Fibroblast of villous mesenchyme (primary cell): ENCODE results near the gene CHRNG. TPM values are rescaled to one million over a fixed set of nuclear protein-coding genes. Genes with fewer than 3 reads are reported as not detected.

Experiments
- DNase-seq: peaks from one replicate; pipeline ENCODE4 v3.0.0-alpha.2; 2010; ENCODE audit warnings: low read depth
- H3K4me3 ChIP-seq: 2 replicates; pipeline ENCODE4 v1.5.1; 2011; ENCODE audit warnings: low read depth, mild to moderate bottlenecking, low read length
- total RNA-seq: library from RNA; depleted of rRNA; stranded (reverse); fragments of >200 nt; gene quantifications from 2 replicates; pipeline ENCODE4 v1.2.3, GENCODE V29; 2012
- TF ChIP-seq, protein P1 (sequence below): IDR thresholded peaks from 2 replicates; pipeline ENCODE4 v1.5.1; 2012; ENCODE audit warnings: low read depth, mild to moderate bottlenecking, low read length; ENCODE audit not compliant: insufficient read depth

The CHRNG gene
- total RNA-seq, 1 donor = not detected

DNA sequence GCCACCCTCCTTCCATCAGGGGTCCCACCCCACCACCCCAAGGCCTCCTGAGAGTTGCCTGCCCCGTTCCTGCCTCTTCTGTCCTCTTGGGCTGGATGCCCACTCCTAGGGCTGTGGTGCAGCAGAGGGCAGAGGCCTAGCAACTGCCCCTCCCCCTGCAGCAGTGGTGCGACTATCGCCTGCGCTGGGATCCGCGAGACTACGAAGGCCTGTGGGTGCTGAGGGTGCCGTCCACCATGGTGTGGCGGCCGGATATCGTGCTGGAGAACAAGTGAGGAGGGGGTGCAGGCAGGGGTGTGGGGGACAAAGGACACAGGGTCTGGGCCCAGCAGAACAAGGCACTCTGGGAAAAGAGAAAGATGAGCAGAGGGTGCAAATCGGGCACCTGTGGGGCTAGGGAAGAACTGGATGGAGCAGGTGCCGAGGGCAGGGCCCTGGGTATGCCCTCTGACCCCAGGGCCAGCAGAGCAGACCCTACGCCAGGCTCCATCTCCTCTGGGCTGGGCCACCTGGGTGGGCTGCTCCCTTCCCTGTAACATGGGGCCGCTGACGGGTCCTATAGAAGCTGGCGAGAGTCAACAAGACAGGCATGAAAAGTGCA is 1.0 kb downstream of the CHRNG start:
- H3K4me3 ChIP-seq = no peak overlapping the region
- TF ChIP-seq, protein P1, sequence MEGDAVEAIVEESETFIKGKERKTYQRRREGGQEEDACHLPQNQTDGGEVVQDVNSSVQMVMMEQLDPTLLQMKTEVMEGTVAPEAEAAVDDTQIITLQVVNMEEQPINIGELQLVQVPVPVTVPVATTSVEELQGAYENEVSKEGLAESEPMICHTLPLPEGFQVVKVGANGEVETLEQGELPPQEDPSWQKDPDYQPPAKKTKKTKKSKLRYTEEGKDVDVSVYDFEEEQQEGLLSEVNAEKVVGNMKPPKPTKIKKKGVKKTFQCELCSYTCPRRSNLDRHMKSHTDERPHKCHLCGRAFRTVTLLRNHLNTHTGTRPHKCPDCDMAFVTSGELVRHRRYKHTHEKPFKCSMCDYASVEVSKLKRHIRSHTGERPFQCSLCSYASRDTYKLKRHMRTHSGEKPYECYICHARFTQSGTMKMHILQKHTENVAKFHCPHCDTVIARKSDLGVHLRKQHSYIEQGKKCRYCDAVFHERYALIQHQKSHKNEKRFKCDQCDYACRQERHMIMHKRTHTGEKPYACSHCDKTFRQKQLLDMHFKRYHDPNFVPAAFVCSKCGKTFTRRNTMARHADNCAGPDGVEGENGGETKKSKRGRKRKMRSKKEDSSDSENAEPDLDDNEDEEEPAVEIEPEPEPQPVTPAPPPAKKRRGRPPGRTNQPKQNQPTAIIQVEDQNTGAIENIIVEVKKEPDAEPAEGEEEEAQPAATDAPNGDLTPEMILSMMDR = no peak
- DNase-seq = no peak

DNA sequence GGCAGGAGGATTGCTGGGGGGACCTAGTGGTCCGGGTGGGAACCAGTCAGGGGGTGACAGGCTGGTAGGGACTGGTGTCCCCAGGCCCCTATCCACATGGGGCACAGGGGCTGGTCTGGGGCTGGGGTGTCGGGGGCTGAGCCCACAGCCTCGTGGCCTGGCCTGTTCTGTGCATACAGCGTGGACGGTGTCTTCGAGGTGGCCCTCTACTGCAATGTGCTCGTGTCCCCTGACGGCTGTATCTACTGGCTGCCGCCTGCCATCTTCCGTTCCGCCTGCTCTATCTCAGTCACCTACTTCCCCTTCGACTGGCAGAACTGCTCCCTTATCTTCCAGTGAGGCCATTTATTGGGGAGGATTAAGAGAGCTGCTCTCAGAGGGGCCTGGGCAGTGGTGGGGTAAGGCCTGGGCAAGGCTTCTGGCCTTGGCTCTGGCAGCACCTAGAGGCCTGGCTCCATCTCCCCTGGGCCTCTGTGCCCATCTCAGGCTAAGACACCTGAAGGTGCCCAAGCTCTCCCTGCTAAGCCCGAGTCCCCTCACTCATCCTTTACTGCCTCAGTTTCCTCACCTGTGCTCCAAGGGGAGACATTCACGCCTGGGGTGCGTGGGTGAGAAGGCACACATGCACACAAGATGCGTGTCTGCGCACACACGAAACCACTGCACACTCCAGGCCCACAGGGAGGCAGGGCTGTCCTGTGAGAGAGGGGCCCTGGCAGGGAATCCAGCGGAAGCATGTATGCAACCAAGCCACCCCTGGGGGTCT is 1.9 kb downstream of the CHRNG start:
- no peak overlapping the region for H3K4me3 ChIP-seq
- TF ChIP-seq, protein P1 = no peak
- no peak for DNase-seq

DNA sequence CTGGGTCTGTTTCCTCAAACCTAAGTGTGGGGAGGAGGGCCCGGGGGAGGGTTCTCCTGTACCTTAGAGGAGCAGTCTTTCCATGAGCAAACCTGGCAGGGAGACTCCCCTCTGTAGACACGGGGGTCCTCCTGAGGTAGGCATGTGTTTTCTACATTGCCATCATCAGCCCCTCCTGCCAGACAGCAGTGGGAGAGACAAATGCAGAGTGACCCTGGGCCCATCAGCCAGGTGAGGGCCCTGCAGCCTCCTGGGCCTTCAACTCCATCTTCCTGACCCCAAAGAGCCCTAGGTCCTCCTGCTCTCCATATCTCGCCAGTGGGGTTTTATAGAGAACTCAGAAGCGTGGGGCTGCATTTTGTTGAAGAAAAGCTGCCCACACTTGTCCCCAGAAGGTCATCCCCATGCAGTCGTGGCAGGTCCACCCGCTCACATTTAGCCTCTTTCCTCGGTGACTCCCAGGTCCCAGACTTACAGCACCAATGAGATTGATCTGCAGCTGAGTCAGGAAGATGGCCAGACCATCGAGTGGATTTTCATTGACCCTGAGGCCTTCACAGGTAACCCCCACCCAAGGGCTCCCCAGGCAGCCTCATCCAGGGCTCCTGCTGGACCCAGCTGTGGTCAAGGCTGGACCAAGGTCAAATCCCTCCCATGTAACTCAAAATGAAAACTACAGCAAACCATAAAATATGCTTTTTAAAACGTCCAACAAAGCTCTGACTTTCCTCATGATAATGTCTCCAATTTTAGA is 2.6 kb downstream of the CHRNG start:
- TF ChIP-seq, protein P1 = no peak
- no peak for DNase-seq
- H3K4me3 ChIP-seq = no peak overlapping the region

DNA sequence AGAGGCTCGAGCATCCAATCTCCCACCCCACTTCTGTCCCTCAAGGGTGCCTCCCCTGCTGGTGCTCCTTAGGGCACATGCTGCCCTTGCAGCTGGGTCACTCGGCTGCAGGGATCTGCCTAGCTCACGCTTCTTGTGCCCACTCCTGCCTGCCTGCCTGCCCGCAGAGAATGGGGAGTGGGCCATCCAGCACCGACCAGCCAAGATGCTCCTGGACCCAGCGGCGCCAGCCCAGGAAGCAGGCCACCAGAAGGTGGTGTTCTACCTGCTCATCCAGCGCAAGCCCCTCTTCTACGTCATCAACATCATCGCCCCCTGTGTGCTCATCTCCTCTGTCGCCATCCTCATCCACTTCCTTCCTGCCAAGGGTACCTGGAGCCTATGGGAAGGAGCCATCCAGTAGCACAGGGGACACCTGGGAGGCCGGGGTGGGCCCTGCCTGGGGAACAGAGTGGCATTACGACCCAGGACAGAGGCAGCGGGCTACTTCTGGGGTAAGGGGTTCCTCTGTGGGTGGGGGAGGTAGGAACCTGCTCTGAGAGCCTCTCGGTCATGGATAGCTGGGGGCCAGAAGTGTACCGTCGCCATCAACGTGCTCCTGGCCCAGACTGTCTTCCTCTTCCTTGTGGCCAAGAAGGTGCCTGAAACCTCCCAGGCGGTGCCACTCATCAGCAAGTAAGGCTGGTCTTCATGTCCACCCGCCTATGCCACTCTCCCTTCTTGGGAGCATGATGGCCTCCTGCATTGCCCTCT is 3.4 kb downstream of the CHRNG start:
- H3K4me3 ChIP-seq = no peak overlapping the region
- DNase-seq = no peak
- TF ChIP-seq, protein P1 = no peak

DNA sequence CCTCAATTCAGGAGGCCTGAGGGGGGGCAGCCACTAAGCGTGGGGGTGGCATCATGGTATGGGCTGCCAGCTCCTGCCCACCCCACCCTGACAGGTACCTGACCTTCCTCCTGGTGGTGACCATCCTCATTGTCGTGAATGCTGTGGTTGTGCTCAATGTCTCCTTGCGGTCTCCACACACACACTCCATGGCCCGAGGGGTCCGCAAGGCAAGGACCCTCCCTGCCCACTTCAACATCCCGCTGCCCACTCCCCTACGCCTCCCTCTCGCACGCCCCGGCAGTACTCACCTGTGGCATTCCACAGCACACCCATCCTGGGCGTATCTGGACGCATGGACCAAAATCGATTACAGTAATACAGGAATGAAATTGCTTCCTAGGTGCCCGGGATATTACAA is 4.0 kb downstream of the CHRNG start:
- TF ChIP-seq, protein P1 = no peak
- no peak for DNase-seq
- H3K4me3 ChIP-seq = no peak overlapping the region

DNA sequence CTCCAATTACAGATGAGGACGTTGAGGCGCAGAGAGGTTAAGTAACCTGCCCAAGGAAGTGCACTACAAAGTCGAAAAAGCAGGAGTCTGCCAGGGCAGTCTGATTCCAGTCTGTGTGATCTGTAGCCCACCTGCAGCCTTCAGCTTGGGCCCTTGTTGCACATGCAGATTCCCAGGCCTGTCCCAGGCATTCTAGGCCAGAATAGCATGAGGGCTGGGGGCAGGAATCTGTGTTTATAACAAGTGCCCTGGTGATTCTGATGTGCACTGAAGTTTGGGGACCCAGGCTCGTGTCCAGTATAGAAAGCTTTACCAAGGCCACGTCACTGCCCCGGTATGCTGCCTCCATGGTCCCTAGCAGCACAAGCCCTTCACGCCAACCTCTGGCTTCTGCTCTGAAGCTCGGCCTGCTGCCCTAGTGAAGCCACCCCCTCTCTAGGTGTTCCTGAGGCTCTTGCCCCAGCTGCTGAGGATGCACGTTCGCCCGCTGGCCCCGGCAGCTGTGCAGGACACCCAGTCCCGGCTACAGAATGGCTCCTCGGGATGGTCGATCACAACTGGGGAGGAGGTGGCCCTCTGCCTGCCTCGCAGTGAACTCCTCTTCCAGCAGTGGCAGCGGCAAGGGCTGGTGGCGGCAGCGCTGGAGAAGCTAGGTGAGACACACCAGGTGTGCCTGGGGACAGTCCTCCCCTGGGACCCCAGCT is 4.6 kb downstream of the CHRNG start:
- no peak overlapping the region for H3K4me3 ChIP-seq
- DNase-seq = no peak
- TF ChIP-seq, protein P1 = no peak
